HepG2 (cell line): Measurements from ENCODE around the gene CD164L2. TPM values are rescaled to one million over a fixed set of nuclear protein-coding genes. Genes with fewer than 3 reads are reported as not detected.

Source experiments
- ATAC-seq: fragments of 200-7000 bp; cut with Tn5 transposase; 3 replicates; pipeline ENCODE4 v1.9.1; 2020; ENCODE audit warnings: mild to moderate bottlenecking, moderate library complexity
- BruUV-seq: library from RNA; stranded (reverse); fragments of 400-500 nt; replicated peaks from 2 replicates; lab custom pipeline; 2021; lab: Mats Ljungman, UMichigan
- CTCF ChIA-PET: fragments of 300-600 bp; formaldehyde crosslinking; extraction: SDS; loops from one replicate; lab custom pipeline; 2021; ENCODE audit warnings: low total read pairs, inconsistent platforms, low intra/inter-chr PET ratio; lab: Yijun Ruan, JAX
- POLR2A ChIA-PET: fragments of 350-600 bp; sonication (Branson Sonifier 250); formaldehyde crosslinking; loops from one replicate; lab custom pipeline; 2020; ENCODE audit warnings: antibody characterized with exemption, inconsistent platforms; lab: Yijun Ruan, JAX
- DNase-seq: peaks from one replicate; pipeline ENCODE4 v3.0.0-alpha.2; 2015; ENCODE audit warnings: low spot score
- FAIRE-seq: peaks from 3 replicates; lab custom pipeline; 2011; peaks lifted over from hg19 to GRCh38; lab: Jason Lieb, UNC
- H2AFZ ChIP-seq: one replicate; pipeline ENCODE4 v1.6.1; 2011; ENCODE audit warnings: low read length, inconsistent platforms
- H3K27ac ChIP-seq: fragments of 300-600 bp; 3 replicates; pipeline ENCODE4 v1.8.0; 2011; ENCODE audit warnings: mixed run types, mild to moderate bottlenecking, mixed read lengths, low read length, inconsistent platforms; ENCODE audit not compliant: insufficient read depth; ENCODE audit errors: extremely low read length
- H3K27me3 ChIP-seq, 2 experiments: fragments of 200-600 bp in 1 of 2; 2 replicates in 1 of 2; 3 replicates in 1 of 2; pipeline versions ENCODE4 v1.6.0 to v1.8.0; 2011; ENCODE audit warnings: low read length in 2 of 2, mild to moderate bottlenecking in 2 of 2, moderate library complexity in 2 of 2, inconsistent platforms in 1 of 2; ENCODE audit not compliant: insufficient read depth in 2 of 2, control insufficient read depth in 1 of 2
- H3K36me3 ChIP-seq, 2 experiments: fragments of 200-600 bp in 1 of 2; replicated peaks in 1 of 2; 2 replicates in 1 of 2; 3 replicates in 1 of 2; pipeline versions ENCODE4 v1.5.1 to v1.8.0; 2011; ENCODE audit warnings: low read length in 2 of 2, inconsistent platforms in 1 of 2; ENCODE audit not compliant: insufficient read depth in 2 of 2, control insufficient read depth in 1 of 2
- H3K4me1 ChIP-seq: 2 replicates; pipeline ENCODE4 v1.5.1; 2012; ENCODE audit warnings: low read length, inconsistent platforms; ENCODE audit not compliant: insufficient read depth
- H3K4me2 ChIP-seq: 2 replicates; pipeline ENCODE4 v1.6.0; 2011; ENCODE audit warnings: low read depth, low read length, inconsistent platforms
- H3K4me3 ChIP-seq, 3 experiments: fragments of 200-600 bp in 1 of 3; sonication (generic), shearing (Covaris generic) in 1 of 3; replicated peaks in 1 of 3; 2 replicates each; pipeline ENCODE4 v1.5.1; 2011 to 2016; ENCODE audit warnings: low read length in 3 of 3, inconsistent platforms in 2 of 3, low read depth in 2 of 3, mild to moderate bottlenecking in 2 of 3, control low read depth in 1 of 3, mixed read lengths in 1 of 3; ENCODE audit not compliant: insufficient read depth in 1 of 3
- H3K79me2 ChIP-seq: one replicate; pipeline ENCODE4 v1.6.1; 2011; ENCODE audit warnings: low read length, inconsistent platforms; ENCODE audit not compliant: insufficient read depth
- H3K9ac ChIP-seq: 2 replicates; pipeline ENCODE4 v1.6.0; 2011; ENCODE audit warnings: mild to moderate bottlenecking, low read depth, low read length, inconsistent platforms; ENCODE audit not compliant: insufficient read depth
- H3K9me3 ChIP-seq: 2 replicates; pipeline ENCODE4 v1.5.1; 2012; ENCODE audit warnings: mild to moderate bottlenecking, low read length
- H4K20me1 ChIP-seq: 2 replicates; pipeline ENCODE4 v1.6.0; 2011; ENCODE audit warnings: inconsistent platforms, mild to moderate bottlenecking, low read length, moderate library complexity; ENCODE audit not compliant: insufficient read depth
- EP300 ChIP-seq, 3 experiments: sonication (generic) in 1 of 3; formaldehyde crosslinking in 1 of 3; IDR thresholded peaks; 2 replicates each; pipeline versions ENCODE4 v1.5.1 to v1.6.1; 2011 to 2020; ENCODE audit warnings: low read depth in 2 of 3, low read length in 2 of 3, borderline replicate concordance in 1 of 3, improper control_type of control experiment in 1 of 3, mild to moderate bottlenecking in 1 of 3, missing genetic modification reagents in 1 of 3, moderate library complexity in 1 of 3
- LCORL ChIP-seq, 2 experiments: fragments of 450-650 bp in 1 of 2; sonication (generic) in 1 of 2; formaldehyde crosslinking in 1 of 2; IDR thresholded peaks; 2 replicates each; pipeline versions ENCODE4 v1.5.0 to v1.6.1; 2017 to 2020; ENCODE audit warnings: antibody characterized with exemption in 1 of 2, missing genetic modification reagents in 1 of 2
- NONO ChIP-seq, 2 experiments: fragments of 450-650 bp in 1 of 2; sonication (generic) in 1 of 2; formaldehyde crosslinking in 1 of 2; IDR thresholded peaks in 1 of 2; conservative IDR thresholded peaks in 1 of 2; 2 replicates each; pipeline versions ENCODE4 v1.6.1 to v1.8.0; 2017 to 2022; ENCODE audit warnings: mild to moderate bottlenecking in 1 of 2, missing genetic modification reagents in 1 of 2, moderate library complexity in 1 of 2
- U2AF1 ChIP-seq: fragments of 200-400 bp; formaldehyde crosslinking; optimal IDR thresholded peaks from 2 replicates; pipeline ENCODE3; 2017; ENCODE audit warnings: mild to moderate bottlenecking, low read depth, low read length
- ZNF253 ChIP-seq: sonication (generic); formaldehyde crosslinking; IDR thresholded peaks from 2 replicates; pipeline ENCODE4 v1.8.0; 2022; ENCODE audit warnings: mild to moderate bottlenecking, missing genetic modification reagents, borderline replicate concordance
- ZNF274 ChIP-seq: sonication (generic); formaldehyde crosslinking; IDR thresholded peaks from 2 replicates; pipeline ENCODE4 v1.5.1; 2020; ENCODE audit warnings: mild to moderate bottlenecking, missing genetic modification reagents
- ZNF33A ChIP-seq: sonication (generic); formaldehyde crosslinking; IDR thresholded peaks from 2 replicates; pipeline ENCODE4 v1.5.1; 2020; ENCODE audit warnings: missing genetic modification reagents, mild to moderate bottlenecking, moderate library complexity, borderline replicate concordance
- ZNF562 ChIP-seq: sonication (generic); formaldehyde crosslinking; IDR thresholded peaks from 2 replicates; pipeline ENCODE4 v1.8.0; 2022; ENCODE audit warnings: missing genetic modification reagents, borderline replicate concordance
- ZNF570 ChIP-seq: sonication (generic); formaldehyde crosslinking; IDR thresholded peaks from 2 replicates; pipeline ENCODE4 v1.4.0; 2020; ENCODE audit warnings: mild to moderate bottlenecking, missing genetic modification reagents, borderline replicate concordance
- ZNF672 ChIP-seq: sonication (generic); formaldehyde crosslinking; IDR thresholded peaks from 2 replicates; pipeline ENCODE4 v1.8.1; 2022; ENCODE audit warnings: missing genetic modification reagents
- ZNF749 ChIP-seq: sonication (generic); formaldehyde crosslinking; IDR thresholded peaks from 2 replicates; pipeline ENCODE4 v1.8.0; 2022; ENCODE audit warnings: mild to moderate bottlenecking, missing genetic modification reagents, moderate library complexity, borderline replicate concordance
- ZSCAN25 ChIP-seq: sonication (generic); formaldehyde crosslinking; IDR thresholded peaks from 2 replicates; pipeline ENCODE4 v1.8.0; 2022; ENCODE audit warnings: mild to moderate bottlenecking, missing genetic modification reagents
- WGBS: methylation state at CpG from one replicate; pipeline ENCODE4 v1.1.6; 2017; ENCODE audit warnings: low lambda C conversion rate; 5-methylcytosine and 5-hydroxymethylcytosine counted together
- in situ Hi-C: cut with HindIII; loops from 2 replicates; pipeline ENCODE4 v1.10.0; 2017; ENCODE audit warnings: low pct_unique_long_range_greater_than_20kb; ENCODE audit not compliant: extremely low pct_ligation_motif_present
- intact Hi-C: fragments of 100-400 bp; cut with micrococcal nuclease; formaldehyde crosslinking; loops from one replicate; pipeline ENCODE4 v1.10.0; 2022; ENCODE audit not compliant: unreplicated experiment
- polyA plus RNA-seq, 8 experiments: library from polyadenylated mRNA; depleted of rRNA in 3 of 8; stranded (reverse) in 7 of 8; unstranded in 1 of 8; fragments of >200 nt; fragmentation: Illumina TruSeq in 4 of 8; extraction: Trizol in 4 of 8; gene quantifications; 2 replicates each; pipeline versions ENCODE4 v1.2.1 to v1.2.3, GENCODE V29; 2011 to 2016; ENCODE audit warnings: low read depth in 4 of 8, missing spikeins in 1 of 8, mixed read lengths in 1 of 8; ENCODE audit not compliant: insufficient read depth in 1 of 8
- total RNA-seq, 5 experiments: library from RNA; depleted of rRNA; stranded (reverse); fragments of >200 nt; fragmentation: Illumina TruSeq; extraction: Trizol; gene quantifications; 2 replicates each; pipeline ENCODE4 v1.2.3, GENCODE V29; 2016; ENCODE audit warnings: low read depth in 1 of 5
- TF ChIP-seq, protein P1 (sequence below): IDR thresholded peaks from 2 replicates; pipeline ENCODE4 v1.6.1; 2016; ENCODE audit warnings: missing biosample characterization, missing genetic modification reagents, low read depth
- TF ChIP-seq, protein P2 (sequence below): sonication (generic); formaldehyde crosslinking; IDR thresholded peaks from 2 replicates; pipeline ENCODE4 v1.8.0; 2022; ENCODE audit warnings: missing genetic modification reagents, mild to moderate bottlenecking, borderline replicate concordance

CD164L2 gene
- total and polyA plus RNA-seq, 2 of the 13 experiments (the other 11 are each of a cell fraction or from before 2014, with no cell fraction given) = not detected

DNA sequence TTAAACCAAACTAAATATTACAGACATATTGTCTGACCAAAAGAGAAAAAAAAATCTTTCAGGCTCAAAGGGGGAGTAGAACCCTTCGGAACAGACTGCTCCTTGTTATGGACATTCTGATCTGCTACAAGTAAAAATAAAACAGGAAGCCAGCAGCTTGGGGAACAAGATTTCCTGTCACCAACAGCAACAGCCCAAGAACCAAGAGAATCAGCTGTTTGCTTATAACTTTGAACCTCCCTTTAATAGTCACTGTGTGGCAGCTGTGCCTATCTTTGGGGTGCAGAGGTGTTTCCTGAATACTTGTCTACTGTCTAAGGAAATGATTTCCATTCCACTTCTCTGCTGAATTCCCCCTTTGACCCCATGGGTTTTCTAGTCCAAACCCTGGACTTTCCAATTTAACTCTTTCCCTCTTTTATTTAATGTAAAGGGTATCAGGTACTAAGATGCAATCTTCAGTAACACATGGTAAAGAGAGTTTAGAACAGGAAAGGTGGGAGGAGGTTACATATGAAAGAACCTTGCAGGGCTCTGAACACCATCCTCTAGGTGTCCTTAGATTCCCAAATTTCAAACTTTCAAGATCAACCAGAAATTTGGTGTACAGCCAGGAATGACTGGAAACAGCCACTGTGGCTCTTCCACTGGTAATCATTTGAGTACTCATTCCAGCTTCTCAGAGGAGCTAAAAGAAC is 47.9 kb upstream of the CD164L2 start (continued):
- TF ChIP-seq ZNF562 (CRISPR knock-in tag) = no peak

DNA sequence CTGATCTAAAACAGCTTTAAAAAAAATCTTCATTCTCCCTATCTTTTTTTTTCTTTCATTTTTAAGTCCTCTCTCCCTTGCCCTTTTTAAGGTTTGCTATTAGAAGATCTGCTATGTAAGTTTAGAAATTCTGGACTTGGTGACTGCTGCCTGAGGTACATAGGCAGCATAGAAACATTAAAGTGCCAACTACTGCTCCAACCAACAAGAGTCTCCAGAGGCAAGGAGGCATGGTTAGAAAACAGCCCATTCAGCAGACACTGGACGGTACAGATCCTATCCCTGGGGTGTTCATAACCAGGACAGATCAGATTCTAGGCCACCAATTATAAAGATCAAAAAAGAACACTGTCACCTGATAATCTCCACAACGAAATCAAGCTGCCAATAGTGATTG is 45.9 kb upstream of the CD164L2 start:
- POLR2A ChIA-PET = interaction anchor here (1.6 kb wide), 1 partner anchor 62 kb away, joined by 4 read pairs; no protein-coding TSS in a partner anchor
- CTCF ChIA-PET = no interaction called here
- ATAC-seq (no peak), FAIRE-seq (no peak), DNase-seq (no peak)
- no peak for TF ChIP-seq EP300 (IDR thresholded peaks at IDR 0.05; ENCODE audit: low read depth in 2 of 2, low read length in 2 of 2)
- TF ChIP-seq EP300 (CRISPR knock-in tag; IDR thresholded peaks at IDR 0.05; ENCODE audit: borderline replicate concordance) = no peak
- no peak for TF ChIP-seq U2AF1
- TF ChIP-seq ZNF274 (CRISPR knock-in tag) = no peak
- TF ChIP-seq, protein P1, sequence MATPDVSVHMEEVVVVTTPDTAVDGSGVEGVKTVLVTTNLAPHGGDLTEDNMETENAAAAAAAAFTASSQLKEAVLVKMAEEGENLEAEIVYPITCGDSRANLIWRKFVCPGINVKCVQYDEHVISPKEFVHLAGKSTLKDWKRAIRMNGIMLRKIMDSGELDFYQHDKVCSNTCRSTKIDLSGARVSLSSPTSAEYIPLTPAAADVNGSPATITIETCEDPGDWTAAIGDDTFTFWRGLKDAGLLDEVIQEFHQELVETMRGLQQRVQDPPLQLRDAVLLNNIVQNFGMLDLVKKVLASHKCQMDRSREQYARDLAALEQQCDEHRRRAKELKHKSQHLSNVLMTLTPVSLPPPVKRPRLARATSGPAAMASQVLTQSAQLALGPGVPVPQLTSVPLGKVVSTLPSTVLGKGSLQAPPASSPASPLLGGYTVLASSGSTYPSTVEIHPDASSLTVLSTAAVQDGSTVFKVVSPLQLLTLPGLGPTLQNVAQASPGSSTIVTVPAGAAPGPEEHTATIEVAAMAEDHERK (CRISPR knock-in tag) = no peak
- TF ChIP-seq ZNF749 (CRISPR knock-in tag) = no peak
- no peak for TF ChIP-seq ZNF33A (CRISPR knock-in tag)
- no peak for TF ChIP-seq ZNF570 (CRISPR knock-in tag)
- no peak for TF ChIP-seq ZNF672 (CRISPR knock-in tag)
- TF ChIP-seq ZSCAN25 = no peak
- no peak for TF ChIP-seq ZNF253 (CRISPR knock-in tag)
- no peak for TF ChIP-seq LCORL (IDR thresholded peaks at IDR 0.05)
- TF ChIP-seq LCORL (CRISPR knock-in tag; IDR thresholded peaks at IDR 0.05) = no peak
- TF ChIP-seq NONO (IDR thresholded peaks at IDR 0.05) = no peak
- no peak for TF ChIP-seq NONO (CRISPR knock-in tag; conservative IDR thresholded peaks at IDR 0.05)
- TF ChIP-seq, protein P2, sequence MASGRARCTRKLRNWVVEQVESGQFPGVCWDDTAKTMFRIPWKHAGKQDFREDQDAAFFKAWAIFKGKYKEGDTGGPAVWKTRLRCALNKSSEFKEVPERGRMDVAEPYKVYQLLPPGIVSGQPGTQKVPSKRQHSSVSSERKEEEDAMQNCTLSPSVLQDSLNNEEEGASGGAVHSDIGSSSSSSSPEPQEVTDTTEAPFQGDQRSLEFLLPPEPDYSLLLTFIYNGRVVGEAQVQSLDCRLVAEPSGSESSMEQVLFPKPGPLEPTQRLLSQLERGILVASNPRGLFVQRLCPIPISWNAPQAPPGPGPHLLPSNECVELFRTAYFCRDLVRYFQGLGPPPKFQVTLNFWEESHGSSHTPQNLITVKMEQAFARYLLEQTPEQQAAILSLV (CRISPR knock-in tag) = no peak
- H3K9ac ChIP-seq = no peak overlapping the region
- no peak overlapping the region for H2AFZ ChIP-seq
- H3K27ac ChIP-seq = peak overlapping the region; percentile 71
- in situ Hi-C loops = no loop called here
- no peaks in the 10 kb centered on the region for H3K9me3 ChIP-seq
- H3K36me3 ChIP-seq = peaks cover 14 to 34% of the 10 kb centered on the region in 2 experiments
- BruUV-seq = no TSS peak
- peaks cover 4% of the 10 kb centered on the region for H4K20me1 ChIP-seq
- H3K79me2 ChIP-seq = peaks cover 24% of the 10 kb centered on the region
- no peak overlapping the region for H3K4me2 ChIP-seq
- H3K4me3 ChIP-seq = no peak overlapping the region
- no peaks in the 10 kb centered on the region for H3K27me3 ChIP-seq
- WGBS = 68% methylated on average over 2 of the region's 2 CpGs
- H3K4me1 ChIP-seq = peaks cover 38% of the 10 kb centered on the region
- intact Hi-C loops = no loop called here
